ENCODE data around the gene SLC7A14. TPM values are rescaled to one million over a fixed set of nuclear protein-coding genes. Genes with fewer than 3 reads are reported as not detected.

SLC7A14 gene
- total RNA-seq, 1 experiment from 2014 or later: not detected

DNA sequence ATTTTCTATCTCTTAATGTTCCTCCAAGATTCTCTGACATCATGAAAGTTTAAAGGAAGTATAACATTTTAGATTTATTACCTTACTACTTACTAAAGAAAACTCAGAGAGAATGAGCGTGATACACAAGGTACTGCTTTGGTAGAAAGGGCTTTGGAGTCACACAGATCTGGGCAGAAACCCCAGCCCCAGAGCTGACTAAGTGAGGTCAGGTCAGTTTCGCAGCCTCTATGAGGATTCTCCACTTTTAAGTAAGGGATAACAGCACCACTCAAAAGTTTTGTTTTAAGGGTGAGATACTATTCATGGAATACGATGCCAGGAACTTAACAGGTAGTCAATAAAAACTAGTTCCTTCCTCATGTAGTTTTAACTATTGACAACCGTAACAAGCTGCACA lies 91.1 kb downstream of the SLC7A14 start:
- no TSS peak for BruUV-seq (replicated peaks)
- Histone ChIP-seq H3K9me3 (ENCODE audit: low read depth, low read length, poor library complexity, severe bottlenecking) (no peaks in the 10 kb centered on the region), H3K36me3 (ENCODE audit: insufficient read depth, low read length, poor library complexity, severe bottlenecking) (no peaks in the 10 kb centered on the region), H3K27ac (ENCODE audit: low read depth, low read length, poor library complexity, severe bottlenecking) (no peak overlapping the region), H3K4me3 (ENCODE audit: low read depth, low read length, poor library complexity, severe bottlenecking) (no peak overlapping the region), H3K27me3 (replicated peaks; ENCODE audit: insufficient read depth, low read depth, low read length, poor library complexity) (no peaks in the 10 kb centered on the region), H3K4me1 (ENCODE audit: insufficient read depth, low read length, poor library complexity, severe bottlenecking) (no peaks in the 10 kb centered on the region)
- ChIA-PET POLR2A (ENCODE audit: low non-redundant PET) (no interaction called here), CTCF (no interaction called here)
- no peak for DNase-seq (ENCODE audit: low spot score)
- TF ChIP-seq, protein P1, sequence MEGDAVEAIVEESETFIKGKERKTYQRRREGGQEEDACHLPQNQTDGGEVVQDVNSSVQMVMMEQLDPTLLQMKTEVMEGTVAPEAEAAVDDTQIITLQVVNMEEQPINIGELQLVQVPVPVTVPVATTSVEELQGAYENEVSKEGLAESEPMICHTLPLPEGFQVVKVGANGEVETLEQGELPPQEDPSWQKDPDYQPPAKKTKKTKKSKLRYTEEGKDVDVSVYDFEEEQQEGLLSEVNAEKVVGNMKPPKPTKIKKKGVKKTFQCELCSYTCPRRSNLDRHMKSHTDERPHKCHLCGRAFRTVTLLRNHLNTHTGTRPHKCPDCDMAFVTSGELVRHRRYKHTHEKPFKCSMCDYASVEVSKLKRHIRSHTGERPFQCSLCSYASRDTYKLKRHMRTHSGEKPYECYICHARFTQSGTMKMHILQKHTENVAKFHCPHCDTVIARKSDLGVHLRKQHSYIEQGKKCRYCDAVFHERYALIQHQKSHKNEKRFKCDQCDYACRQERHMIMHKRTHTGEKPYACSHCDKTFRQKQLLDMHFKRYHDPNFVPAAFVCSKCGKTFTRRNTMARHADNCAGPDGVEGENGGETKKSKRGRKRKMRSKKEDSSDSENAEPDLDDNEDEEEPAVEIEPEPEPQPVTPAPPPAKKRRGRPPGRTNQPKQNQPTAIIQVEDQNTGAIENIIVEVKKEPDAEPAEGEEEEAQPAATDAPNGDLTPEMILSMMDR (conservative IDR thresholded peaks at IDR 0.05; ENCODE audit: low read depth, low read length): no peak
- intact Hi-C loops (cut with micrococcal nuclease; ENCODE audit: unreplicated experiment): no loop called here

DNA sequence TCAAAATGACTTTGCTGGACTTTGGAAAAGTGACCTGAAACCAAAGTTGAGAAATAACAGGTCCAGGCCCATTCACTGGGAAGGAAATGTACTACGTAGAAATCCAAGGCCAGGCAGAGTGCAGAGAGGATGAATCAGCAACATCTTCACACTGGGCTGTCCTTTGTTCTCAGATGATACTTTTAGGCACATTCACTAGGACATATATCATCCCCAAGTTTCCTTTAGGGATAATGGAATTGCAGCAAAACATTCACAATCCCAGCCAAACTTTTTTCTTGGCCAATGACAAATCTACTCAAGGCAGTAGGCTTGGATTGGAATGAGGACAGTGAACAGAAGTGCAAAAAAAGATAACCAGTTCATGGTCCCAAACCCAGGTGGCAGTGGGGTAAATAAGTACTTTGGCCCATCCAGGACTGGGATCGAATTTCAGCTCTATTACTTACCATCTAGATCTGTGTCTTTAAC lies 92.1 kb downstream of the SLC7A14 start:
- Histone ChIP-seq H3K27me3 (replicated peaks; ENCODE audit: insufficient read depth, low read depth, low read length, poor library complexity) (no peaks in the 10 kb centered on the region), H3K4me1 (ENCODE audit: insufficient read depth, low read length, poor library complexity, severe bottlenecking) (no peaks in the 10 kb centered on the region), H3K9me3 (ENCODE audit: low read depth, low read length, poor library complexity, severe bottlenecking) (no peaks in the 10 kb centered on the region), H3K4me3 (ENCODE audit: low read depth, low read length, poor library complexity, severe bottlenecking) (no peak overlapping the region), H3K36me3 (ENCODE audit: insufficient read depth, low read length, poor library complexity, severe bottlenecking) (no peaks in the 10 kb centered on the region), H3K27ac (ENCODE audit: low read depth, low read length, poor library complexity, severe bottlenecking) (no peak overlapping the region)
- intact Hi-C loops (cut with micrococcal nuclease; ENCODE audit: unreplicated experiment): no loop called here
- no peak for DNase-seq (ENCODE audit: low spot score)
- POLR2A ChIA-PET (ENCODE audit: low non-redundant PET): no interaction called here
- TF ChIP-seq EZH2 (IDR thresholded peaks at IDR 0.05; ENCODE audit: borderline replicate concordance, low read depth, low read length, poor library complexity, severe bottlenecking): no peak
- TF ChIP-seq, protein P1 (conservative IDR thresholded peaks at IDR 0.05; ENCODE audit: low read depth, low read length): no peak
- no TSS peak for BruUV-seq (replicated peaks)
- CTCF ChIA-PET: no interaction called here

DNA sequence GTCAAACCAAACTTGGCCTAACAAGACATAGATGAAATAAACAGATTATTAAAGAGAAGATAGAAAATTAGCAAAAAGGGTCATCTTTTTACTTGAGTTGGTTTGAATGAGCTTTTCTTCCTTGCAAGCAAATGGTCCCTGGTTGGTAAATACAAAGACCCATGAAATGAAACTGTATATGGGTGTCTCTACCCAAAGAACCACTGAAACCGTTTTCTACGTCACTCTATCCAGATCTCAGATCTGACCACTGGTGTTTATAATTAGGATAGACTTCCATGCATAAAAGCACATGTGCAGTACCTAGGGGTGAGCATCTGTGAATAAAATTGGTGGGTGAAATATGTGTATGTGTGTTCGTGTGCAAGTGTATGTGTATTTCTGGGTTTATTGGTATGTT lies 94.0 kb downstream of the SLC7A14 start:
- POLR2A ChIA-PET (ENCODE audit: low non-redundant PET): no interaction called here
- intact Hi-C loops (cut with micrococcal nuclease; ENCODE audit: unreplicated experiment): no loop called here
- Histone ChIP-seq H3K9me3 (ENCODE audit: low read depth, low read length, poor library complexity, severe bottlenecking) (no peaks in the 10 kb centered on the region), H3K4me3 (ENCODE audit: low read depth, low read length, poor library complexity, severe bottlenecking) (no peak overlapping the region), H3K36me3 (ENCODE audit: insufficient read depth, low read length, poor library complexity, severe bottlenecking) (no peaks in the 10 kb centered on the region), H3K4me1 (ENCODE audit: insufficient read depth, low read length, poor library complexity, severe bottlenecking) (no peaks in the 10 kb centered on the region), H3K27ac (ENCODE audit: low read depth, low read length, poor library complexity, severe bottlenecking) (no peak overlapping the region), H3K27me3 (replicated peaks; ENCODE audit: insufficient read depth, low read depth, low read length, poor library complexity) (no peaks in the 10 kb centered on the region)
- DNase-seq (ENCODE audit: low spot score): no peak
- no TSS peak for BruUV-seq (replicated peaks)
- TF ChIP-seq, protein P1 (conservative IDR thresholded peaks at IDR 0.05; ENCODE audit: low read depth, low read length): no peak
- no peak for TF ChIP-seq EZH2 (IDR thresholded peaks at IDR 0.05; ENCODE audit: borderline replicate concordance, low read depth, low read length, poor library complexity, severe bottlenecking)
- CTCF ChIA-PET: no interaction called here

Data from A673 (cell line).